Neuronal stem cell (in vitro differentiated cells): ENCODE measurements around the gene SPECC1L.

Experiments
- DNase-seq: peaks from one replicate; pipeline ENCODE4 v3.0.0-alpha.2; 2013; ENCODE audit warnings: low spot score
- H2AFZ ChIP-seq: one replicate; pipeline ENCODE4 v1.6.1; 2013; ENCODE audit warnings: mild to moderate bottlenecking, low read length, inconsistent platforms
- H2AK5ac ChIP-seq: 2 replicates; pipeline ENCODE4 v1.6.1; 2013; ENCODE audit warnings: low read depth, mild to moderate bottlenecking, inconsistent platforms, low read length, moderate library complexity, mixed read lengths
- H2BK120ac ChIP-seq: 2 replicates; pipeline ENCODE4 v1.6.1; 2013; ENCODE audit warnings: low read depth, mild to moderate bottlenecking, inconsistent platforms, low read length, moderate library complexity, mixed read lengths
- H2BK12ac ChIP-seq: one replicate; pipeline ENCODE4 v1.6.1; 2013; ENCODE audit warnings: low read length, inconsistent platforms
- H2BK15ac ChIP-seq: 2 replicates; pipeline ENCODE4 v1.6.1; 2013; ENCODE audit warnings: mild to moderate bottlenecking, low read length, inconsistent platforms, mixed read lengths
- H2BK5ac ChIP-seq: one replicate; pipeline ENCODE4 v1.6.1; 2013; ENCODE audit warnings: inconsistent platforms, mild to moderate bottlenecking, low read length, moderate library complexity
- H3K14ac ChIP-seq: one replicate; pipeline ENCODE4 v1.6.1; 2013; ENCODE audit warnings: low read length, inconsistent platforms
- H3K18ac ChIP-seq: 2 replicates; pipeline ENCODE4 v1.6.1; 2013; ENCODE audit warnings: low read length, inconsistent platforms
- H3K23ac ChIP-seq: 2 replicates; pipeline ENCODE4 v1.6.1; 2013; ENCODE audit warnings: low read depth, mild to moderate bottlenecking, mixed read lengths, low read length, inconsistent platforms; ENCODE audit not compliant: poor library complexity
- H3K27ac ChIP-seq: replicated peaks from 3 replicates; pipeline ENCODE4 v1.5.1; 2013; ENCODE audit warnings: low read length, inconsistent platforms
- H3K27me3 ChIP-seq, 3 experiments: 2 replicates each; pipeline ENCODE4 v1.6.1; 2013; ENCODE audit warnings: low read length in 3 of 3, mild to moderate bottlenecking in 2 of 3, inconsistent platforms in 1 of 3, low read depth in 1 of 3, mixed read lengths in 1 of 3, moderate library complexity in 1 of 3; ENCODE audit not compliant: control insufficient read depth in 3 of 3, insufficient read depth in 3 of 3
- H3K36me3 ChIP-seq, 2 donors: replicated peaks in 1 of 2; 2 replicates each; pipeline ENCODE4 v1.6.1; 2013; ENCODE audit warnings: low read length in 2 of 2; ENCODE audit not compliant: control insufficient read depth in 2 of 2, insufficient read depth in 2 of 2
- H3K4ac ChIP-seq: 2 replicates; pipeline ENCODE4 v1.6.1; 2013; ENCODE audit warnings: inconsistent platforms, mild to moderate bottlenecking, low read length, moderate library complexity
- H3K4me1 ChIP-seq, 2 donors: 1 replicate in 1 of 2; 2 replicates in 1 of 2; pipeline ENCODE4 v1.6.1; 2013; ENCODE audit warnings: low read length in 2 of 2, low read depth in 1 of 2; ENCODE audit not compliant: control insufficient read depth in 2 of 2, insufficient read depth in 1 of 2
- H3K4me2 ChIP-seq: one replicate; pipeline ENCODE4 v1.6.1; 2013; ENCODE audit warnings: mild to moderate bottlenecking, low read length, inconsistent platforms; ENCODE audit not compliant: insufficient read depth, poor library complexity, severe bottlenecking
- H3K4me3 ChIP-seq, 2 donors: 2 replicates each; pipeline ENCODE4 v1.5.1; 2013; ENCODE audit warnings: low read length in 2 of 2, mild to moderate bottlenecking in 2 of 2, inconsistent platforms in 1 of 2, moderate library complexity in 1 of 2
- H3K79me1 ChIP-seq: one replicate; pipeline ENCODE4 v1.6.1; 2013; ENCODE audit warnings: low read depth, mild to moderate bottlenecking, inconsistent platforms, low read length, moderate library complexity
- H3K9ac ChIP-seq: one replicate; pipeline ENCODE4 v1.6.1; 2013; ENCODE audit warnings: mild to moderate bottlenecking, low read depth, low read length, inconsistent platforms; ENCODE audit not compliant: poor library complexity
- H3K9me3 ChIP-seq, 2 donors: replicated peaks in 1 of 2; 2 replicates each; pipeline versions ENCODE3 to v1.6.1; 2013; ENCODE audit warnings: low read length in 2 of 2, mild to moderate bottlenecking in 2 of 2, inconsistent platforms in 1 of 2, low read depth in 1 of 2, mixed read lengths in 1 of 2, moderate library complexity in 1 of 2; ENCODE audit not compliant: control insufficient read depth in 2 of 2, insufficient read depth in 1 of 2
- H4K8ac ChIP-seq: one replicate; pipeline ENCODE4 v1.6.1; 2013; ENCODE audit warnings: low read depth, mild to moderate bottlenecking, inconsistent platforms, low read length, moderate library complexity
- H4K91ac ChIP-seq: one replicate; pipeline ENCODE4 v1.6.1; 2013; ENCODE audit warnings: low read length, low read depth, mild to moderate bottlenecking, inconsistent platforms; ENCODE audit not compliant: poor library complexity
- WGBS, 2 donors: extraction: QIAGEN DNeasy Blood & Tissue Kit; methylation state at CpG; one replicate each; pipeline ENCODE4 v1.1.7; 2013; ENCODE audit warnings: missing lambda C conversion rate in 2 of 2, mixed read lengths in 1 of 2; ENCODE audit not compliant: insufficient read length in 2 of 2, insufficient replicate concordance in 1 of 2; ENCODE audit errors: extremely low coverage in 2 of 2; 5-methylcytosine and 5-hydroxymethylcytosine counted together

SPECC1L gene

GRCh38 chr22:24408630-24409029 is 138.0 kb downstream of the SPECC1L start:
- H3K36me3 ChIP-seq = peaks cover 10 to 78% of the 10 kb centered on the region in 2 donors
- no peak overlapping the region for H2BK15ac ChIP-seq
- no peak for DNase-seq
- H2BK120ac ChIP-seq = no peak overlapping the region
- H3K27me3 ChIP-seq = no peaks in the 10 kb centered on the region
- peaks cover 11 to 12% of the 10 kb centered on the region in 2 donors for H3K4me1 ChIP-seq
- peaks cover 1% of the 10 kb centered on the region for H3K79me1 ChIP-seq
- H4K91ac ChIP-seq = no peak overlapping the region
- no peak overlapping the region for H2BK5ac ChIP-seq
- peaks cover 0 to 5% of the 10 kb centered on the region in 2 donors for H3K9me3 ChIP-seq
- peak overlapping the region; percentile 85 for H3K14ac ChIP-seq
- no peak overlapping the region for H2BK12ac ChIP-seq
- H2AK5ac ChIP-seq = no peak overlapping the region
- H3K4me2 ChIP-seq = no peak overlapping the region
- H3K4me3 ChIP-seq = no peak overlapping the region
- H3K18ac ChIP-seq = peak overlapping the region; percentile 3
- H3K23ac ChIP-seq = peak overlapping the region; percentile 25
- no peak overlapping the region for H4K8ac ChIP-seq
- no peak overlapping the region for H3K27ac ChIP-seq
- no peak overlapping the region for H3K4ac ChIP-seq
- peak overlapping the region; percentile 45 for H3K9ac ChIP-seq
- no CpG with 5 or more reads among the region's 7 CpGs for WGBS, 2 donors
- H2AFZ ChIP-seq = no peak overlapping the region

GRCh38 chr22:24409707-24410106 is 139.1 kb downstream of the SPECC1L start:
- no peak overlapping the region for H3K4me2 ChIP-seq
- H2BK5ac ChIP-seq = no peak overlapping the region
- H2AK5ac ChIP-seq = no peak overlapping the region
- peaks cover 11 to 12% of the 10 kb centered on the region in 2 donors for H3K4me1 ChIP-seq
- no peak overlapping the region for H2AFZ ChIP-seq
- H3K27ac ChIP-seq = no peak overlapping the region
- H3K4ac ChIP-seq = no peak overlapping the region
- H2BK15ac ChIP-seq = no peak overlapping the region
- no peak overlapping the region for H3K4me3 ChIP-seq
- no peak for DNase-seq
- H3K9ac ChIP-seq = no peak overlapping the region
- no peak overlapping the region for H3K18ac ChIP-seq
- no peak overlapping the region for H4K8ac ChIP-seq
- H3K14ac ChIP-seq = no peak overlapping the region
- no peak overlapping the region for H2BK12ac ChIP-seq
- no peak overlapping the region for H4K91ac ChIP-seq
- no peaks in the 10 kb centered on the region for H3K27me3 ChIP-seq
- peaks cover 1% of the 10 kb centered on the region for H3K79me1 ChIP-seq
- WGBS, 2 donors = no CpG with 5 or more reads among the region's 9 CpGs
- H3K36me3 ChIP-seq = peaks cover 12 to 78% of the 10 kb centered on the region in 2 donors
- peaks cover 0 to 4% of the 10 kb centered on the region in 2 donors for H3K9me3 ChIP-seq
- no peak overlapping the region for H3K23ac ChIP-seq
- H2BK120ac ChIP-seq = no peak overlapping the region

GRCh38 chr22:24410110-24410856 is 139.7 kb downstream of the SPECC1L start:
- Histone ChIP-seq H3K23ac (no peak overlapping the region), H4K8ac (no peak overlapping the region), H2BK12ac (no peak overlapping the region), H3K4me1 (peaks cover 11 to 12% of the 10 kb centered on the region in 2 donors), H3K36me3 (peaks cover 16 to 78% of the 10 kb centered on the region in 2 donors), H3K27me3 (no peaks in the 10 kb centered on the region), H3K27ac (no peak overlapping the region), H4K91ac (no peak overlapping the region), H2AK5ac (no peak overlapping the region), H2BK15ac (no peak overlapping the region), H3K4me2 (no peak overlapping the region), H3K4me3 (no peak overlapping the region), H3K4ac (no peak overlapping the region), H3K79me1 (peaks cover 1% of the 10 kb centered on the region), H2BK5ac (no peak overlapping the region), H3K14ac (no peak overlapping the region), H2BK120ac (no peak overlapping the region), H3K18ac (no peak overlapping the region), H2AFZ (no peak overlapping the region), H3K9ac (no peak overlapping the region), H3K9me3 (no peaks in the 10 kb centered on the region)
- DNase-seq = no peak
- WGBS, 2 donors = no CpG with 5 or more reads among the region's 8 CpGs

- Histone ChIP-seq H3K14ac (no peak overlapping the region), H3K36me3 (peaks cover 20 to 82% of the 10 kb centered on the region in 2 donors), H3K4ac (no peak overlapping the region), H2BK120ac (no peak overlapping the region), H2AFZ (no peak overlapping the region), H3K27me3 (no peaks in the 10 kb centered on the region), H3K4me2 (no peak overlapping the region), H2AK5ac (no peak overlapping the region), H4K8ac (no peak overlapping the region), H3K23ac (no peak overlapping the region), H3K9me3 (no peaks in the 10 kb centered on the region), H4K91ac (no peak overlapping the region), H3K18ac (no peak overlapping the region), H2BK5ac (no peak overlapping the region), H3K4me1 (peaks cover 9 to 10% of the 10 kb centered on the region in 2 donors), H3K27ac (no peak overlapping the region), H3K9ac (no peak overlapping the region), H3K4me3 (no peak overlapping the region), H2BK12ac (no peak overlapping the region), H3K79me1 (peaks cover 1% of the 10 kb centered on the region), H2BK15ac (no peak overlapping the region)
- no CpG with 5 or more reads among the region's 10 CpGs for WGBS, 2 donors
- DNase-seq = no peak
Observed at GRCh38 chr22:24411256-24412004, 140.8 kb downstream of the SPECC1L start.
